ENCODE data around the gene AK8.
A peak's percentile ranks its signal among the peaks of the same experiment; 100 is the strongest.

The AK8 gene

DNA sequence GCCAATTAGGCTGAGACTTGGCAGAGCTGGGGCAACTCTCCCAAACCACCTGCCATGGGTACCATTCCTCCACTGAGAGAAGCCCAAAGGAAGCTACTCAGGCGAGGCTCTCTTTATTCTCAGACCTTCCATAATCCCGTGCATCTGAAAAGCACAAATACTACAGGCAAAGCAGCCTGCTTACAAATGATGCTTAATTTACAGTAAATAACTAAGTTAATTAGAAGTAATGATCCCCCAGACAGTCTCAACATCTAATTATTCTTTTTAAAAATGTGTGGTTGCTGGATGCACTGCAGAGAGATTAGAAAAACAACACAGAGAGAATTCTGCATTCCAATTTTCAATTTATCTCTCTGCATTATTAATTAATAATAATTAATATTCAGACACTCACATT, 53.1 kb downstream of the AK8 start:
- no peak for DNase-seq

DNA sequence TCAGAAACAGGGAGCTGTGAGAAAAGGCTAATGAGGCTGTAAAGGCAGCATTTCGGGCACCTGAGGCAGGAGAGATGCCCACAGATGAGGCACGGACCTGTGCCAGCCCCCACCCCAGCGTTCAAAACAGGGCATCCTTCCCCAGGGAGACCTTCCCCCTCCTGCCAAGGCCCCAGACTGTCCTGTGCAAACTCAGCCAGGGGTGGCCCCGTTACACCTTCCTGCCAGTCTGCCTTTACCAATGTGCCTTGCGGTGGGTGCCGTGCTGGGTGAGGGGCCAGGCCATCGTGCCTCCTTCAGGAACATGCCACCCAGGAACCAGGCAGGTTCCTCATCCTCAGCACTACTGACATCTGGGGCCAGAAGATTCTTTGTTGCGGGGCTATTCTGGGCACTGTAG, 53.9 kb downstream of the AK8 start:
- DNase-seq, result no peak

DNA sequence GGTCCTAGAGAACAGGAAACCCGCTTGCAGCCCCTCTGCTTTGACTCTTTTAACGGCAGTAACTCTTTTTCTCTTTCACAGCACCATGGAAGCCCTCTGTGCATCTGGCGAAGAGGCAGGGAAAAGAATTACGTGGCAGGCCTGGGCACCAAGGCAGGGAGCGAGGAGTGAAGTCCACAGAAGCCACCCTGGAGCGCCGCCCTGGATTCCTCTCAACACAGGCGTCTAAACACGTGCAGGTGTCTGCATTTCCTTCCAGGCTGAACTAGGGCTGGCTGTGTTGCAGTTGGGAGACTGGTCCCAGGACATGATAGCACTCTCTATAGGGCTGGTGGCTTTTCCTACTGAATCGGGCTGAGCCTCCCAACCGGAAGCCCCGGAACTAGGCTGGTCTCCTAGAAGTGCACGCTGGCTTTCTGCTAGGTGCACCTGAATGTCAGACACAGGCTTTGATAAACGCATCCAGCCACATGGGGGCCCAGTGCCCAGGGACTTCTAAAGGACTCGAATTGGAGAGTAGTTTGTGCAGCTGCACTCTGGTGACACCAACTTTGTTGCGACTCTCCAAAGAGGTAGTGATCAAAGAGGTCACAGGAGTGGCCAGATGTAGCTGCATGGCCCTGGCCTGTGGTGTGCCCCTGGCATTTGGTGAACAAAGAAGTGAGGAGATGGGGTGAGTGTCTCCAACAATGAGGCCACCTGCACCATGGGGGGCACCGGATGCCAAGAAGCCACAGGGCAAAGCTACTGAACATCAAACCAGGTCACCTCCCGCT, 54.5 kb downstream of the AK8 start:
- no peak for DNase-seq

DNA sequence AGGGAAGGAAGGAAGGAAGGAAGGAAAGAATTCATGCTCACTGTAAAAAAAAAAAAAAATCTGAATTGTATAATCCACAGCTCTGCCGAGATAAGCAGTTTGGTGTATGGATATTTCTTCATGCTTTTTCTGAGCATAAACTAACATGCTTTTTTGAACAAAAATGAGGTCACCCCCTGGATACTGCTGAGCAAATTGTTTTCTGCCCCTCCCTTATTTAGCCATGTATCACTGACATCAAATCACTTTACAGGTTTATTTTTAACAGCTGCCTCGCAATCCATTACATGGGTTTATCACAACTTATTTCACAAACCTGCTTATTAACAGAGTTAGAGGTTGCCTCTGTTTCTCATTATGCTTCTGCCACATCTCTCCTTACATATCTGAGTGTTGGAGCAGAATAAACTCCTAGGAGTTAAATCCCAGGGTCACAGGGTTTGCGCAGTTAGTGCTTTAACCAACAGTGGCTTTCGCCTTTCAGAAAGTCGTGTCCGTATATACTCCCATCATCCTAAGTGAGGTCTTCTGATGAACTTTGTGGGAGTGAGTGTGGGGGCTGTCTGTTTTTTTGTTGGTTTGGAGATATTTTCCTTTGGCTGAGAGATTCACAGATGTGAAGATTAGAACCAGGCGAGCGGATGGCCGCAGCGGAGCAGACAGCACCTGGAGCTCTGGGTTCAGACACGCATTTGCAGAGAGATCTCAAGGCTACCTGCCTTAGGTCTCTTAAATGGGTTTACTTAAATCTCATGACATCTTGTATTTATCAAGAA, 57.7 kb downstream of the AK8 start:
- DNase-seq, result no peak

DNA sequence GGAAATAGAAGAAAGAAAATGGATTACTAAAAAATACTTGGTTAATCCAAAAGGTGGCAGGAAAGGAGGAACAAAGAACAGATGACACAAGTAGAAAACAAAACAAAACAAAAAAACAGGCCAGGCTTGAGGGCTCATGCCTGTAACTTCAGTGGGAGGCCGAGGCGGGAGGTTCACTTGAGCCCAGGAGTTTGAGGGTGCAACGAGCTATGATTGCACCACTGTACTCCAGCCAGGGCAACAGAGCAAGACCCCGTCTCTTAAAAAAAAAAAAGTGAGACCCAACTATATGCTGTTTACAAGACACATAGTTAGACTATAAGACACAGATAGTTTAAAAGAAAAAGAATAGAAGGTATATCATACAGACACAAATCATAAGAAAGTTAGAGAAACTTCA, 59.5 kb downstream of the AK8 start:
- DNase-seq, result no peak

DNA sequence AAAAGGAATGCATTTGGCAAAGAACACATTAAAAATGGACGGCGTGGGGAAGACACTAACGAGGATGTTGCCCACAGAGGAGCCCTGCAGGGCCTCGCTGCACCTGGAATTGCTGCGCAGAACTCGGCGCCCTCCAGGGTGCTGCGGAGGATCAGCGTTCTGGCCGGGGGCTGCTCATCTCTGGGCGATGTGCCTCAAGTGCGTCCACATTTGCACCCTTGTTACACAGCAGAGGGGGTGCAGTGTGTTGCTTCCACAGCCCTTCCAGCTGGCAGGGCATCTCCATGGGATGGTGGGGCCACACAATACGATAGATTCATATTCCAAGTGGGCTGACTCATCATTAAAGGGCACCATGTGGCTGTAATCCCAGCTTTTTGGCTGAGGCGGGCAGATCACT, 63.1 kb downstream of the AK8 start:
- DNase-seq, result no peak

DNA sequence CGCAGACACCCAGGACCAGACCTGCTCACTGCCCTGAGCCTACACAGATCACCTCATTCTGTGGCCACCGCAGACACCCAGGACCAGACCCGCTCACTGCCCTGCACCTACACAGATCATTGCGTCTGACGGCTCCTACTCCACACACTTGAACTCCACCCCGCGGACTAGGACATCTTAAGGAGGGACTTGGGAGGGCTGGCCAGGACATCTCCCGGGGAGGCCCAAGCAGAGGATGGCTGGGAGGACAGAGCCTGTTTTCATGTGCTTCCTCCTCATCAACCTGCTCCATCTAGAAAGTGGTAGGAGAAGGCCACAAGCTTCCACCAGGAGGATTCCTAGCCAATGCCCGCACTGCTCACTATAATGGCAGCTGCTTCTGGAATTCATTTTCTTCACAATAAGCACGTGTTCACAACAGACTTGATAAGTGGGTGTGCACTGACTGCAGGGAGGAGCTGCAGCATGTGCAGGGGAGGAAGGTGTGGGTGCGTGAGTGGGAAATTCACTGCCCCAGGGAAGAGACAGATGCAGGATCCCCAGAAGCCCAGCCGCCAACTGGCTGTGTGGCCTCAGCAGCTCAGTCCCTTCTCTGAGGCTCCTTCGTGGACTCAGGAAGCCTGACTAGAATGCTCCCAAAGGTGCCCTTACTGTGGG, 64.8 kb downstream of the AK8 start:
- no peak for DNase-seq

DNA sequence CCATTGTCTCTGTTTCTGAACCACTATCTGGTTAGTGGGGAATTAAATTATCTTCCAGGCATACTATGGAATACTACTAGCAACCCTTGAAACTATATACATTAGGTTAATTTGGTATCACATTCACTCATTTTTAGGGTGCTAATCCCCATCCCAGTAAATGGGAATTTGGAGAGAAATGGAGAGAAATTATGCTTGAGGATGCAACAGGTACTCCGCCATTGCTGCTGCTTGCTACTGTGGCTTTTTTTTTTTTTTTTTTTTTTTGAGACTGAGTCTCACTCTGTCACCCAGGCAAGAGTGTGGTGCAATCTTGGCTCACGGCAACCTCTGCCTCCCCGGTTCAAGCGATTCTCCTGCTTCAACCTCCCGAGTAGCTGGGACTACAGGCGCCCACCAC, 66.1 kb downstream of the AK8 start:
- DNase-seq, result no peak

DNA sequence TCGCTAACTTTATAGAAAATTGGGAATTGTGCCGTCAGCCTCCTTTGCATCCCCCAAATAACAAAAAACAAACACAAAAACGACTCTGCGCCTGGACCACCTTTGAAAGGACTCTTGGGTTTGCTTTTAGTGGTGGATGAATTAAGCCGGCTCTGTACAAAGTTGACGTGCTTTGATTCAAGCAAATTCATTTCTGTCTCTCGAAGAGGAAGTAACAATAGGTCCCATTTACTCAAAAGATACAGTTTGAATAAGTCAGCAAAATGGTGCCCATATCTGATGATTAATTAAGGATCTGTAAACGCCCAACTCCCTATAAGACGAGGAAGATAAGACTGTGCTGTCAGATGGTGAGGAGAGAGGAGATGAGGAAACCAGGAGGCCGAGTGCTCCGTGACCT, 67.8 kb downstream of the AK8 start:
- DNase-seq, result no peak

DNA sequence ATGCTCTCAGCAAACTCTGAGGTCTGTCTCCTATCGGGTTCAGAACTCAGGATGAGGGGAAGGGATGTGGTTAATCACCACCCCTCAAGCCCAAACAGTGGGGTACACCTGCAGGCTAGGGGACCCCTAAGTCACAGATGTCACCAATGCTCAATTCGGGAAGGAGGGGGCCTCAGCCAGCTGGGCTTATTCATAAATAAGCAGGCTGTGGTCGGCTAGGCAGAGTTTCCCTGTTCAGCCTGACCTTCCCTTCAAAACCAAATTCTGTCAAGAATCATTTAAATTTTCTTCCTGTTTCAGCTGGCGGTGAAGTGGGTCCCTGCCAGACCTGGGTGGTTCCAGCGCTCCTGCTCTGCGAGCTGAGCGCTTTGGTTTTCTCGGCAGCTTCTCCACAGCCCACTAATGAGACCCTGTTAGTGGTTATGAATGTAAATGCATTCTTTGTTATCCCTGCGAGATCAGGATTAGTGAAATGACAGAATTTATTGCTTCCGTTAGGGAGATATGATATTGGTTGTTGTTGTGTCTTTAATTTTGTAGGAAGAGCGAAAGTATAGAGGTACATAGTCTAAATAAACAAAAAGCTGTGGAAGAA, 68.3 kb downstream of the AK8 start:
- no peak for DNase-seq

DNA sequence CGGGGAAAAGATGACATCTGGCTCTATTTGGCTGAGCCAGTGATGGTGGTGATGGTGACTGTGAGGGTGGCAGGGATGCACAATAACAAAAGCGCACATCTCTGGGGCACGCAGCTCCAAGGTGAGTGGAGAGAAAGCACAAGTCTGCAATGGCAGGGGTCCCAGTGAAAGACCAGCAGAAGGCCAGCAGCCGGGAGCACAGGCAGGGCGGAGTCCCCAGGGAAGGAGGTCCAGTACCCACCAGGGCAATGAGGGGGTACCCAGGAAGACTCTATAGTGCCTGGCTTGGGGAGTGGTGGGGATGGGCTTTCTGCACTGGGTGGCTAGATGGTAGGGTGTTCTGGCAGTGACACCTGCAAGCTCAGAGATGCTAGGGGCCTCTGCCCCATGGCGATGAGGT, 69.4 kb downstream of the AK8 start:
- no peak for DNase-seq

DNA sequence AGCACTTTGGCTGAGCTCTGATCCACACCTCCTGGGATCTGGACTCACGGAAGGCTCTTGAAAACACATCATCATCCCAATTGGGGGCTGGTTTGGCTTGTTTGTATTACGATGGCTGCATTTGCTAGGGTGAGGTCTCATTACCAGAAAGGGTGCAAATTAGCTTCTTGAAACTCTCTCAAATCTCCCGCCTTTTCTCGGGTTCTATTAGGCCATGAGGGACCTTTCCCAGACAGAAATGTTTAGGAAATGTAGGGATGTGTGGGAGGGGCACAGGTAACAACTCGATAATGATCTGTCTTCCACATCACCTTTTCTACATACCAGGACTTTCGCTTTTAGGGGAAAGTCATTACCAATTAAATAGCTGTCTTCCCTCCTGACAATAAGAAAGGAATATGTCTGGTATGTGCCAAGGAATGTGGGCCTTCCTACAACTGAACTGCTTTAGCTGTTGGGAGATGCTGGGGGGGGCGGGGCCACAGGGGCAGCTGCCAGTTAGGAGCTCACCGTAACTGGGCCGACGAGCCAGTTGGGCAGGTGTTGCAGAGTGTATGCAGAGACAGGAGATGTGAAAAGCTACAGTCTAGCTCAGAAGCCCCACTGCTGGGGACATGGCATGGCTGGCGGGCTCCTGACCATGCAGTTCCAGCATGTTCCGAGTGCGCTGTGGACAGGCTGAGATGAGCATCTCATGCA, 71.2 kb downstream of the AK8 start:
- no peak for DNase-seq

DNA sequence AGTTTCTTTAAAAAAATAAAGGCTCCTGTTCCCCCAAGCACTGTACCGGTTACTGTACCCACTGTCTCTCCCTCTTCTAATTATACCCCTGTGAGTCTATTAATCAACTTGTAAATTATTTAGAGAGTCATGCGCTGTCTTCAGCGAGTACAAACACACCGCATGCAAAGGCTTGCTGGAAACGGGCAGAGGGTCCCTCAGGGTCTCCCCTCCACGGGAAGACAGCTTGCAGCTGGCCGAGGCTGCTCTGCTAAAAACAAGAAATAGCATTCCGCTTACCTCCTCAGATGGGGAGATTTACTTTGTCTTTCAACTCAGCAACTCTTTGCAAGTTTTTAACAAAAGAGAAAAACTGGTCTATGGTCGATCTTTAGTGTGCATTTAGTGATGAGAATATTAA, 71.8 kb downstream of the AK8 start:
- no peak for DNase-seq

DNA sequence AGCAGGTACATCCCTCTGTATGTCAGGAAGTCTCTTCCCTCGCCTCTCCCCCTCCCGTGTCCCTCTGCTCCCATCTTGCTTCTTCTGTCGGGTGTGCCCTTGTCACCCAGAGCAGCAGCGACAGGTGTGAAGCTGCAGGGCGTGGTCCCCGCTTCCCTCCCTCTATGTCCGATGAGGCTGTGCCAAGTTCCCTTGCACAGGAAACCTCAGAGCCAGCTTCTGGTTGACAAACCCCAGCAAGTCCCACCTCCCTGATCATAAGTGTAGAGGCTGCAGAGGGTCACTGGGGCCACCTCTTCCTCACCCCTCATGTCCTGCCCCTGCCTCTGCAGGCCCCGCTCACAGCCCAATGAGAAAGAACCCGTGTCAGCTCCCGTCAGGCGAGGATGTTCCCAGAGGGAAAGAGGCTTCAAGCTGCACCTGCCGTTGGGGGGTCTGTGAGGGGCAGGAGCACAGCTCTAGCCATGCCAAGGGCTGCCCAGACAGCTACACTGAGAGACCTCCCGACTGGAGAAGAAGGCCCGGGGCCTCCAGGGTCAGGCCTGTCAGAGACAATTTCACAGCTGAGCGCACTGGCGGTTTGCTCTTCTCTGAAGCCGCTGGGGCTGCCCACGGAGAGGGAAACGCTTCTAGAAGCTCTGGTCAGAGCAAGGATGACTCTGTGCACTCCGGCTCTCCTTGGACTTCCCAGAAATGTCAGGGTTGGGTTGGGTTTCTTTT, 73.3 kb downstream of the AK8 start:
- DNase-seq, result no peak

DNA sequence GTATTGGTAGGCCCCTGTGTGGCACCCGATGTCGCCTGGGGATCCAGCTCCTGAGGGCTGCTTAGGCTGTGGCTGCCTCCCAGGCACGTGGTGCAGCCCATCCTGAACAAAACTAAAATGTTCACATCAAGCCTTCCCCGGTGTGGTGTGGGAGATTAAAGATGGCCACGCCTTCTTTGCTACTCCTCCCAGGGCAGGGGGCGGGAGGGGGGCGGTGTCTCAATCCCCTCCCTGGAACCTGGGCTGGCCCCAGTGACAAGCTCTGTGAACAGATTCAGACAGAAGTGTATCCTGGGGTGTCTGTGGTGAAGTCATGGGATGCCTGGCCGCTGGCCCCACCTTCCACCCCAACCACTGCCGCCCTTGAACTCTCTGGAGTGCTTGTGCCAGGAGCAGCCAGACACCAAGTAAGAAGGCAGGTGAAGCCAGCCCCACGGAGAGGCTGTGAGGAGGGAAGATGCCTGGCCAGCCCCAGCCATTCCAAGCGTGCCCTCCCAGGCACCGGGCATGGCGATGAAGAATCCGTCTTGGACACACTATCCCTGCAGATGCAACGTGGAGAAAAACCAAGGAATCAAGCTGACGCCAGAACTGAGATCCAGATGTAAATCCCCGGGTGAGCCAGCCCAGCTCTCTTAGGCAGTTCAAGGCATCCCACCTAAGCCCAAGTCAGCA, 75.8 kb downstream of the AK8 start:
- no peak for DNase-seq

DNA sequence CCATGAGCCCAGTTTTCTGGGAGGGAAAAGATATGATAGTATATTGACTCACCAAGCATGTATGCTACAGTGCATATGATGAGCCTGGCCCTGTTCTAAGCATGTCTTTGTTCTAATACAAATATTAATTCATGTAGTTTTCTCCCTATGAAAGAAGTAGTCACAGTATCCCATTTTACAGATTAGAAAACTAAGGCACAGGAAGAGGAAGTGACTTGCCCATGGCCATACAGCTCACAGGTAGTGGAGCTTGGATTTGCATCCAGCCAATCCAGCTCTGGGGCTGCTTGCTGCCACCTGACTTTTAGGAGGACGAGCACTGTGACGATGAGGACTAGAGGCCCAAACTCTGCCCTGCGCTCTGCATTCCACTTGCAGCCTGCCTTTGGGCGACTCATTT, 76.4 kb downstream of the AK8 start:
- DNase-seq, result no peak

DNA sequence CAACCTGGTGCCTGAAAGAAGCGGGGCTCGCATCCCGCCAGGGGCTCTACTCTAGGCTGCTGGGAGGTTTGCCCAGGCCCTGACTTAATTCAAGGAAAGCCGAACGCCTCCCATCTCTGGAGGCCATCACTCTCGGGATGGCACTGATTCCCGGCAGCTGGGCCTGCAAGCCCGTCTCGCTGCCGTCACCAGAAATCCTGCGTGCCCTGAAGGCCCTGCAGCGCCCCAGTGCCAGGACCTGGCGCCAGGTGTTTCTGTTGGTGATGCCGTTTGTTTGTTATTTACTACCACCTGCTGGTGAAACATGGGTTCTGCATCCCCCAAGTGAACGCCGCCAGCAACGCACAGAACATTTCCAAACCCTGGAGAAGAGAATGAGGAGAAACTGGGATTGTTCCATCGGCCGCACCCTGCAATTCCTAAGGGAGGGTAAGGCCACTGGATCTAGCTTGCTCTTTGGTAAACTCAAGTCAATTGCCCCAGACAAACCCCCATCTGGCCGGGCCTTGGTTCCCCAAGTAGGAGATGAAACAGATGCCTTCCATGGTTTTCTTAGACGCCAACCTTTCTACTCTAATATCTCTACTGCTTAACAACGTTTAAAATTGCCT, 77.9 kb downstream of the AK8 start:
- DNase-seq, result peak; percentile 86

DNA sequence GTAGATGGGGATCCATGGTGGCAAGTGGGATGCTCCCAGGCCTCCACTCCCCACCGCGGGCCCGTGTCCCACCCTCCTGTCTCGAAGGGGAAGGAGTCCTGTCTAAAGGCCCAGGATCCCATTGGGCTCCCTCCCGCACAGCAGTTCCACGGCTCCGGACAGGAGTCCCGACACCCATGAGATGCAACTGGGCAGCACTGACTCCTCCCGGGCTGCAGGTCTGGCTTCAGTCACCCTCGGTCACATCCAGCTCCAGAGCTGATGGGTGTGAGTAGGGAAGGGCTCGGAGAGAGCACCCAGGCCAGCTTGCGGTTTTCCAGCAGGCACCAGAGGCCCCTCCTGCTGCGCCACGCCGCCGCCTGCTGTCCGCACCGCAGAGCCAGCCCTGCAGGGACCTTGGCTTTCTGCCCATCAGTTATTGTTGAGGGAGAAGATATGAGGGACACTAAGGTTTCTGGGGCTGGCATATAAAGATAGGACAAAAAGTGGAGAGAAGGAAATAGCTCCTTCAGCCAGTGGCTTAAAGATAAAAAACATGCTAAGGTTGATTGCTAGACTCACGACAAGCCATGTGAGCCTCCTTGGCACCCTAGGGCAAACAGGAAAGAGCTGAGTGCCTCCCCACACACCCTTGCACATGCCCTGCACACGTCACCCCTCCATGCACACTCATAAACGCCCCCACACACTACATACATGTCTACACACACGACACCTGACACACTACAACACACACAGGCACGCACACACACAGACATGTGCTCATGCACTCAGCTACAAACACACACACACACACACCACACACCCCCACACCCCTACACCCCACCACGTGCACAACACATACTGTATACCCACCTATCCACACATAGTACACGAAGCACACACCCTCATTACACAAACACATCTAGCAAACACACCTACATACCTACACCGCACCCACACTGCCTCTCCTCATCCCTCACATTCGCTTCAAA, 79.0 kb downstream of the AK8 start:
- peak; percentile 74 for DNase-seq

DNA sequence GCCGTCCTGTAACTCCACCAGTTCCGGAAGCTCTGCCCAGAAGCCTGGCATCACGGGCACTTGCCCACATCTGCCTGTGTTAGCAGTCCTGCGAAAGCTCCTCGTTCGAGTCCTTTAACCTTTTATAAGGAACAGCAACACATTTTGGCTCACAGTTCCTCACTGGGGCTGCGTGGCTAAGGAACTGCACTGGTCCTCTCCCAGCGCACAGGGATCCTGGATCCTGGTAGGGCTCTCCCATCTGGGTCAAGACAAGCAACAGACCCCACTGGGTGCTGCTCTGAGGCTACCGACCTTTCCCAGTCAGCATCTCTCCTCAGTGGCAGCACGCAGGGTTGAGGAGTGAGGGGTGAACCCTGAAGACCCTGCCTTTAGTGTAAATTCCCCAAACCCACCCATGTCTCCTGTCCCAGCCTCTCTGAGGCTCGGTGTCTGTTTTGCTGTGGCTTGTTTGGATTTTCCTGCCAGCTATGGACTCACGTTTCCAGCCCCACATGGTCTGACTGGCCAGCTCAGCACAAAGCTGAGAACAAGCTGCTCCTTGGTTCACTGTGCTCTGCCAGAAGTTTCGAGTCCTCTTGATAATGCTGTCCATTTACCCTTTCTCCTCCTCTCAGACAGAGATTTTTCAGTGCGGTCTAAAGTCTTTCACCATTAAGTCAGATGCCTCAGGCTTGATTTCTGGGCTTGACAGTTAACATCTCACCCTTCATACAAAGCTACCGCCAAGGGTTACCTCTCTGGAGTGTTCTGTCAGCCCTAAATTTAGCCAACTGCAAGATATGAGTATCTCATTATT, 80.0 kb downstream of the AK8 start:
- no peak for DNase-seq

Data from NCI-H345 (cell line).